Stimulated activated CD8-positive, alpha-beta memory T cell treated with anti-CD3 and anti-CD28 coated beads, Interleukin-2, amount 100 ng/mL, for 48 hours (primary cell): ENCODE measurements around the gene SMIM15.

ENCODE experiments used
- DNase-seq, 2 donors: peaks; one replicate each; pipeline ENCODE4 v3.0.0-alpha.2; 2020; ENCODE audit warnings: low read depth in 2 of 2

Gene SMIM15

DNA sequence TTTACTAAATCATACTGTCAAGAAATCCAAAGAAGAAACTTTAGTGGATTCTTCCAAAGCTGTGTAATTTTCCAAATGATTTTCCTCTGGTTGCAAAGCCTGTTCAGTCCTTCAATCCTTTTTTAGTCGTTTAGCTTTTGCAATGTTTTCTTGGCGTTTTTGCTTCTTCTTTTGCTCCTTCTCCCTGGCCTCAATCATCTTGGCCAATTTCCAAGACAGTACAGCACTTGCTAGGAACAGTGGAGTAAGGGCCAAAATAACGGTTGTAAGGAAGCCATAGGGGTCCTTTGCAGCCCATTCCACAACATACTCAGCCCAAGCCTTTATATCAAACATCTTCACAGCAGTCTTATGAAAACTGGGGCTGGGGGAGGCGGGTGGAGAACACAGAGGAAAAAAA is 2.4 kb downstream of the SMIM15 start:
- DNase-seq = no peak

DNA sequence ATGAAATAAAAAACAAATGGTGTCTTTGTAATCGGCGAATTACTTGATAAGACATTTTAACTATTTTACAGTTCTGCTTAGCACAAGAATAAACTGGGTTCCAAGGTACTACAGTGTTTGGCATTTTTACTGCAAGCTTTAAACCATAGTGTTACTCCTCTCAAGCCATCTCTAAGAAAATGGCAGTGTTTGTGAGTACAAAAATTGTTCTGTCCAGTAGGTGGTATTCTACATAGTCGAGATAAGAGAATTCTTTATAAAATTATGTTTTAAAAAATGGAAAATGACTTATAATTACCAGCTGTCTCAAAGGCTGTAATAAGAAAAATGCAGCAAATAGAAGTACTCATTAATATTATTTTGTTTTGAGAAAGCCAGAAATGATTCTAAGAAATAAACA is 3.2 kb downstream of the SMIM15 start:
- DNase-seq = no peak

DNA sequence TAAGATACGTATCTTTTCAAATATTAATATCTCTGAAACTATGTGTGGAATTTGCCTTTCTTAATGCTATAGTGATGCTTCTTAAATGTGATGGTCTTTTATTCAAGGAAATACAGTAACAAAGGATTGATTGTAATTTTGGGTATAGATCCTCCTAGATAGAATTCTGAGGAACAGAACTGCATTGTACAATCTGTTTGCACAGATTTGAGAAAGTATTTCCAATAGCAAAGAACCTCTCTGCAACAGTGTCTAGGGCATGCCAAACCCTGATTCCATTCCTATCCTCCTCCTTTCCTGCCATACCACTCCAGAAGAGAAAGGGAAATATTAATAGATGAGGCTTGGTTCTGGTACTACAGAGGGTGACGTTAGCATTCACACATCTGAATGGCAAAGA is 10.4 kb downstream of the SMIM15 start:
- no peak for DNase-seq

DNA sequence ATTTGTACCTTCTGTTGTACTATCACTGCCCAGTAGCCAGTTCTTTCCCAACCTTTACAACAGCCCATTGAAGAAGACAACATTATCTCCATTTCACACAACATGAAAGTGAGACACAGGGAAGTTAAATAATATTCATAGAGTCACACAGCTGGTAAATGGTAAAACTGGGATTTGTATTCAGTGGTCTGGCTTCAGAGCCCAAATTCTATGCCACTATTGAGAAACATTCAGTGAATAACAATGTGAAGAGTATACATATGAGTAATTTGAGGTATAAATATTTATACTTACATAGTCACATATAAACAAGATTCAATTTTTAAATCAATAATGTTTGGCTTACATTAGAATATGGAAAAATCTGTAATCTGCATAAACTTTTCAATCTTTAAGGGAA is 13.8 kb downstream of the SMIM15 start:
- DNase-seq = no peak

DNA sequence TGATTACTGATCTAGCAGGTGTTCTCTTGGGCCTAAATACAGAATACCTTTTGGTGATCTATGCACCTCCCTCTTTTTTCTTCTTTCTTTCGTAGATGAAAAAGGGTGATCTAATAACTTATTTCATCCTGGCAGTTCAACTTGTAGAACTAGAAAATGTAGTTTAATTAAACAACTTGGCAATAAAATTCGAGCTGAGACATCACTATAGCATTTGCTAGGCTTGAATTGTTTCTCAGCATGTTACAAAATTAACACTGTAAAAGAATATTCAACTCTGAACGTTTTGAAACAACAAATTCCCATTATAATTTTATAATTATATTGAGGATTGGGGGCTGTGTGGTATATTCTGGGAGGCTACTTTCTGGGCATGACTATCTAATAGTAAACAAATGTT is 19.5 kb downstream of the SMIM15 start:
- DNase-seq = no peak

DNA sequence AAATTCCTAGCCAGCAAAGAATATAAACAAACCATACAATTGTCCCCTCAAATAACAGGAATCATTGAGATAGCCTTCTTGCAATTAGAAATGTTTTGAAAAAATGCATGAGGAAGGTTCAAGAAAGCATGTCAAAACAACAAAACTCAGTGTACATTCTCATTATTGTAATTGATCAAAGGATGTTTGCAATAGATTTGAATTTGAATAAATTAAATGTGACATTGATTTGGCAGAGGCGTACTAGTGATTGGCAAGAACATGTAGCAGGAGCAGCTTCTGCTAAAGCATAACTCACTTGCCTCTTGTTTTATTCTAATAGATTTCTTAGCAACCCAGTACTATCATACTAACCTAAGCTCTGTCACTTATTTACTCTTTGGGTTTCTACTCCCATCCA is 19.9 kb downstream of the SMIM15 start:
- DNase-seq = no peak

DNA sequence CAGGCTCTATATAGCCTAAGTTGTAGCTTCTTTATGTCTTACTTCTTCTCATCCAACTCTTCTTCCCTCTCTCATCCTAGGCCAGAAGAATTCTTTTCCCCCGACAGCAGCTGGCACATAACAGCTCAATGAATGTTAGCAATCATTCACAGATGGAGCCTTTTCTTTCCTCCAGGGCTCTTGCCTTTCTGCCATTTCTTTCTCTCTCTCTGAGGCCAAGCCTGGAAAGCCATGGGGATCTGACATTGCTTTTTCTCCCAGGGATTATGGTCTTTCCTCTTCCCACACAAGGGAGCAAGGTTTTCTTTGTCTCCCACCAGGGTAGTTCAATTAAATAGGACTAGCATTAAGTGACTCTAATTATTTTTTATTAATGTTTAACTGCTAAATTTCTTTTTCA is 20.5 kb downstream of the SMIM15 start:
- DNase-seq = no peak

DNA sequence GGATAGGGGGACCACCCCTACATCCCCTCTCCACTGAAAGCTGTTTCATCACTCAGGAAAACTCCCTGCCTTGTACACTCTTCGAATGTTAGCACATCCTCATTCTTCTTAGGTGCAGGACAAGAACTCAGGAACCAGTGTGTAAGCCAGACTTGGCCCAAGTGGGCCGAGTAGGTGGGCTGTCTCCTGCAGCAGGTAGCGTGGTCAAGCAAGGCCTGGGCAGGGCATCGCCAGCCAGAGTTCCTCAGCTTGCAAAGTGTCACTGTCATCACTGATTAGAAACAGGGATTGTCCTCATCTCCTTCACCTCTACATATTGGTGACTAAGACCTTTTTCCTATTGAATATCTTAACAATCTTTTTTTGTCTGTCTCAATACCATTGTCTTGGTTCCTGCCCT is 22.3 kb downstream of the SMIM15 start:
- DNase-seq = no peak

DNA sequence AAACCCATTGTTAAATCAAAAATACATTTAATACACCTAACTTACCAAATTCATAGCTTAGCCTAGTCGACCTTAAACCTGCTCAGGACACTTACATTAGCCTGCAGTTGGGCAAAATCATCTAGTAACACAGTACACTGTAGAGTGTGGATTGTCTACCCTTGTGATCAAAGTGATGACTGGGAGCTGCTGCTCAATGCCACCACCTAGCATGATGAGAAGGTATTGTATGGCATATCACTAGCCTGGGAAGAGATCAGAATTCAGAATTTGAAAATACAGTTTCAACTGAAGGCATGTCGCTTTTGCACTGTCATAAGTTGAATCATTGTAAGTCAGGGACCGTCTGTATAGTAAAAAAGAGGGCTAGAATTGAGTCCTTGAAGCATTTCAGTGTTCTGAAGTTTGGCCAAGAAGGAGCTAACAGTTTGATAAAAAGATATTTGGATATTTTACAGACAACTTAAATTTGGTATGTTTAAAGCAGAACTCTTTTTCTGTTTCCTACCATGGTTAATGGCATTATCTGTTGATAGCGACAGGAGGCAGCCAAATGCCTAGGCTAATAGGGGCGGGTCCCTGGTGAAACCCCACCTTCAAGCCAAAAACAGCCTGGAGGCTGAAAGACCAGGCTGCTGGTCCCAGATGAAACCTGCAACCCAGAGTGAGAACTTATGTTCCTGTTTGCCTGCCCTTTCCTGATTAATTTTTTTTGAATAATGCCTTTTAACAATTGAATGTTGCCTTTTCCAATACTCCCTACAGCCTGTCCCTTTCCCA is 23.0 kb downstream of the SMIM15 start:
- DNase-seq = no peak

DNA sequence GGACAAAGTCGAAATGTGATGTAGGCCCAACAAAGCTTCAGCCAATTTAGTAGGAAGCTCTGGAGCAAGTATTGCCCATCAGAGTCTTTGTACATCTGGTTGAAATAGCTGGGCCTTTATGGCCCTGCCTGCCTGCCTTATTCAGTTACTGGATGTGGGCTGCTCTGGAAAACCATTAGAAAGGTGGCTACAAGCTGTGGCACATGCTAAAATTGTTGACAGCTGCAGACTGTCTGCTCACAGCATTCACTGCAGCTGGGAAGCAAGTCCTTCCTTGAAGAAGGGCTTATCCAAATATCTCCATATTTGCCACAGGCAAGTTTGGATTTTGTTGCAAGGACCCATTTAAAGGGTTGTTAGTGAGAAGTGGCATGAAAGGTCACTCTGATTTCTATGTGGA is 24.4 kb downstream of the SMIM15 start:
- DNase-seq = no peak

DNA sequence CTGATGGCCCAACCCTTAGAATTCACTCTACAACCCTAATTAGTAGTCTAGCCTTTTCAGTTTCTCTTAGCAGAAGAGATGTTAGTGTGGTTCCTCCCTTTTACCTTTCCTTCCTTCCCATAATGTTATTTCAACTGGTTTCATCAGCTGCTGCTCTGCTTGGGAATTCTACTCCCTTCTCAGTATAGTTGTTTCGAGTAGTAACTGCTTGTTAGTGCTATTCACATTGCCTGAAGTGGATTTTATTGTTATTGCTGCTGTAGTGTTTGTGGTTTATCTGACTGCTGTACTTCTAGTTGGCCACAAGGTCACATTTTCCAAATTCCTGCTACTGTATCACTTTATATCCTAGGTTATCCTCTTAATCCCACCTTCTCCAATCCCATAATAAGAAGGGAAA is 29.7 kb downstream of the SMIM15 start:
- no peak for DNase-seq

DNA sequence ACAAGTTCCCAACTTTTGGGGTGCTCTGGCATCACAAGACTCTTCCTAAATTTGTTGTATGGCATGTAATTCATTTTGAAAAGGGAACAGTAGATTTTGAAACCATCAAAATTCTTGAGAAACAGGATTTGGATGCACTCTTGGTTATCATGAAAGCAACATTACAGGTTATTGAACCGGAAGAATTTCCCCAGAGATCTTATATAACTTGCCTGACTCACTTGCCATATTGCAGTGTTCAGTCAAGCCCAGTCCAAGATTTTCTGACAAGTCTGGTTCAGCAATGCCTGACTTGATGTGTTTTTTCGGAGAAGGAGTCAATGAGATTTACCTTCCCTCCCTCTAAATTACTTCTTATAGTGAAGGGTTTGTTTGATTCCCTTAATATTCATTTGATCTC is 32.0 kb downstream of the SMIM15 start:
- DNase-seq = no peak

DNA sequence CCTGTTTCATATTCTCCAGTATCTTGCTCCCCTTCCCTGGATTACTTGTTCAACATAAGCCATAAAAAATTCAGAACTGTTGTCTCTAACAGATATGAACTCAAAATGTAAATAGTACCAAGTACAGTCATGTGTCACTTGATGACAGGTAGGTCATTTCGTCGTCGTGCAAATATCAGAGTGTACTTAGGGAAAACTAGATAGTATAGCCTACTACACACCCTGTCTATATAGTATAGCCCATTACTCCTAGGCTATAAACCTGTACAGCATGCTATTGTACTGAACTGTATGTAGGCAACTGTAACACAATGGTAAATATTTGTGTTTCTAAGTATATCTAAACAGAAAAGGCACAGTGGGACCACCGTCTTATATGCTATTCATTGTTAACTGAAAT is 39.1 kb downstream of the SMIM15 start:
- no peak for DNase-seq

DNA sequence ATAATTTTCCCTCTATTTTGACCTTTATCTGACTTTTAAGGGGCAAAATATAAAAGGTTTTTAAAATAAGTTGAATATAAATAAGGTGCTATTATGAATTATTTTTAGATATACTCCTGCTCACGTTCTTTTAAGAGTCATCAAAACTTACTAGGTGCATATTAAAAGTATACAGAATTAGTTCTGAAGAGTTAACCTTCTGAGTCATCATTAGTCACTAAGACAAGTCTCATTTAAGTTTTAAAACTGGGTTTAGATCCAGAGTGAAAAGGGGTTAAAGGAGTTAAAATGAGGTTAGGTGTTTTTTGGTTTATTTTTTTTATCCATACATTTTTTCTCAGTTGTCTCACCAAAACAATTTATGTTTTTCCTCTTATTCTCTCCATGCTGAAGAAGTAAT is 41.7 kb downstream of the SMIM15 start:
- DNase-seq = no peak

DNA sequence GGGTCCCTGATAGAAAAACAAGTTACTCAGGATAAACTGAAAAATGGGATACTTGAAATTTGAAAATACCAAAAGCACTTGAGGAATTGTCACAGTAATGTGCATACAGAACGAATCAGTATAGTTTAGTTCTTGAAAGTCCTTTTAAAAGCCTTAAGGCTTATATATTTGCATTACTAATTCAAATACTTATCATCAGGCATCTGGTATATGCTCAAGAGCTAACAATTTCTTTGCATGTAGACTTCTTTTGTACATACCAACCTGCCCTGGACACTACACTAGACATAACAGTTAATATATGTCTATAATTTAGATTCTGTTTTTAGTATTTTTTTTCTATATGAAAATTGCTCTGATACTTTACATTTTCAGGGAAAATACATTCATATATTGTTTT is 43.2 kb downstream of the SMIM15 start:
- no peak for DNase-seq

DNA sequence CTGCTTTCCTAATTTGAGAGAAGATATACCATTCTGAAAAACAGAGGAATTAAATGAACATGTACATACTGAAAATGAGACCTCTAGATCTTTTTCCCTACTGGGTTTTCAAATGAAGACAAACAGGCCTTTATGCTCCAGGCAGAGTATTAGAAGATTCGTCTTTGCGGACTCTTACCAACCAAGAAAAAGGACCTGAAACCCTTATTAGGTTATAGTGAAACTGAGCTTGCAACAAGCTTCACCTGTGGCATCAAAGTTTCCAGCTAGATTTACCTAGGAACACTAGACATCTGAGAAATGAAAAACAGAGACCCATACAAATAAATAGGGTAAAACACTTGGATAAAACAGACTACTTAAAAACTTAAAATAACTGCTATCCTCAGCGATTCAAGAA is 46.3 kb downstream of the SMIM15 start:
- no peak for DNase-seq

DNA sequence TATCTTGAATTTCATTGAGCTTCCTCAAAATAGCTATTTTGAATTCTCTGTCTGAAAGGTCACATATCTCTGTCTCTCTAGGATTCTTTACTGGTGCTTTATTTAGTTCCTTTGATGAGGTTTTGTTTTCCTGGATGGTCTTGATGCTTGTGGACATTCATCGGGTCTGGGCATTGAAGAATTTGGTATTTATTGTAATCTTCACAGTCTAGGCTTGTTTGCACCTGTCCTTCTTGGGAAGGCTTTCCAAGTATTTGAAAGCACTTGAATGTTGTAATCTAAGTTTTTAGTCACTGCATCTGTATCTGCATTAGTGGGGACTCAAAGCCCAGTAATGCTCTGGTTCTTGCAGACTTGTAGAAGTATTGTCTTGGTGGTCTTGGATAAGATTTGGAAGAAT is 47.8 kb downstream of the SMIM15 start:
- DNase-seq = no peak
